Measurements from ENCODE around the gene FBXW4.

The FBXW4 gene

GRCh38 chr10:101716891-101717659 lies 22.1 kb upstream of the FBXW4 start:
- H3K4me3 ChIP-seq (ENCODE audit: low read depth, low read length) = no peak overlapping the region
- DNase-seq (ENCODE audit: low read depth) = no peak
- no peak for TF ChIP-seq CTCF (conservative IDR thresholded peaks at IDR 0.05; ENCODE audit: low read depth, low read length)

GRCh38 chr10:101712997-101713396 lies 18.0 kb upstream of the FBXW4 start:
- no peak overlapping the region for H3K4me3 ChIP-seq (ENCODE audit: low read depth, low read length)
- TF ChIP-seq CTCF (conservative IDR thresholded peaks at IDR 0.05; ENCODE audit: low read depth, low read length) = no peak
- no peak for DNase-seq (ENCODE audit: low read depth)

- no peak for DNase-seq (ENCODE audit: low read depth)
- TF ChIP-seq CTCF (conservative IDR thresholded peaks at IDR 0.05; ENCODE audit: low read depth, low read length) = no peak
- no peak overlapping the region for H3K4me3 ChIP-seq (ENCODE audit: low read depth, low read length)
Measured at GRCh38 chr10:101710793-101711192, 15.8 kb upstream of the FBXW4 start.

- H3K4me3 ChIP-seq (ENCODE audit: low read depth, low read length) = no peak overlapping the region
- peak; percentile 37 for TF ChIP-seq CTCF (conservative IDR thresholded peaks at IDR 0.05; ENCODE audit: low read depth, low read length)
- peak; percentile 44 for DNase-seq (ENCODE audit: low read depth)
Measured at GRCh38 chr10:101710059-101710695, 15.2 kb upstream of the FBXW4 start.

GRCh38 chr10:101709359-101710058 lies 14.5 kb upstream of the FBXW4 start:
- DNase-seq (ENCODE audit: low read depth) = peak; percentile 4
- no peak overlapping the region for H3K4me3 ChIP-seq (ENCODE audit: low read depth, low read length)
- no peak for TF ChIP-seq CTCF (conservative IDR thresholded peaks at IDR 0.05; ENCODE audit: low read depth, low read length)

GRCh38 chr10:101708870-101709269 lies 13.9 kb upstream of the FBXW4 start:
- TF ChIP-seq CTCF (conservative IDR thresholded peaks at IDR 0.05; ENCODE audit: low read depth, low read length) = no peak
- no peak overlapping the region for H3K4me3 ChIP-seq (ENCODE audit: low read depth, low read length)
- no peak for DNase-seq (ENCODE audit: low read depth)
